ENCODE data around the gene TRRAP. TPM values are rescaled to one million over a fixed set of nuclear protein-coding genes. Genes with fewer than 3 reads are reported as not detected.

Gene TRRAP
- total RNA-seq, 8 experiments from 2014 or later, result 11.7 to 55.6 (median 22.7) TPM

- in situ Hi-C loops (cut with MboI; ENCODE audit: low pct_unique_long_range_greater_than_20kb in 2 of 9, low sequenced_read_pairs in 9 of 9, unreplicated experiment in 9 of 9), result no loop called here
- no peaks in the 10 kb centered on the region for H3K4me1 ChIP-seq (replicated peaks in 1 of 2)
- no peak overlapping the region for H3K4me3 ChIP-seq
- H3K27ac ChIP-seq, result no peak overlapping the region
- peak in 1 of 8 experiments; percentile 44 for ATAC-seq (replicated peaks in 6 of 8)
These were observed 35.3 kb downstream of the TRRAP start for GRCh38 chr7:98913612-98914011.

- in situ Hi-C loops (cut with MboI; ENCODE audit: low pct_unique_long_range_greater_than_20kb in 2 of 9, low sequenced_read_pairs in 9 of 9, unreplicated experiment in 9 of 9), result no loop called here
- H3K4me1 ChIP-seq (replicated peaks in 1 of 2), result no peaks in the 10 kb centered on the region
- 60 to 100% (median 94%) methylated on average over 1 to 11 of the region's 12 CpGs; no CpG with 5 or more reads in 4 of the 10 experiments for WGBS, 10 experiments
These were observed 39.0 kb downstream of the TRRAP start for GRCh38 chr7:98917331-98917730.

GRCh38 chr7:98921608-98922372 lies 43.5 kb downstream of the TRRAP start:
- ATAC-seq (replicated peaks in 6 of 8), result no peak
- Histone ChIP-seq H3K27ac (no peak overlapping the region), H3K4me1 (replicated peaks in 1 of 2) (no peaks in the 10 kb centered on the region), H3K4me3 (no peak overlapping the region)
- in situ Hi-C loops (cut with MboI; ENCODE audit: low pct_unique_long_range_greater_than_20kb in 2 of 9, low sequenced_read_pairs in 9 of 9, unreplicated experiment in 9 of 9), result no loop called here
- 80 to 100% (median 99%) methylated on average over 1 to 14 of the region's 25 CpGs; no CpG with 5 or more reads in 2 of the 10 experiments for WGBS, 10 experiments

More at GRCh38 chr7:98917331-98917730, 39.0 kb downstream of the TRRAP start:
- ATAC-seq (replicated peaks in 6 of 8), result no peak
- Histone ChIP-seq H3K27ac (no peak overlapping the region), H3K4me3 (no peak overlapping the region)

GRCh38 chr7:98922392-98923187 lies 44.3 kb downstream of the TRRAP start:
- in situ Hi-C loops (cut with MboI; ENCODE audit: low pct_unique_long_range_greater_than_20kb in 2 of 9, low sequenced_read_pairs in 9 of 9, unreplicated experiment in 9 of 9), result no loop called here
- H3K27ac ChIP-seq, result no peak overlapping the region
- no peaks in the 10 kb centered on the region for H3K4me1 ChIP-seq (replicated peaks in 1 of 2)
- ATAC-seq (replicated peaks in 6 of 8), result peak in 5 of 8 experiments; percentile 61 to 96 (median 90)
- WGBS, 10 experiments, result 20 to 100% (median 92%) methylated on average over 1 to 7 of the region's 12 CpGs
- no peak overlapping the region for H3K4me3 ChIP-seq

GRCh38 chr7:98923512-98923911 lies 45.2 kb downstream of the TRRAP start:
- H3K4me3 ChIP-seq, result no peak overlapping the region
- no peaks in the 10 kb centered on the region for H3K4me1 ChIP-seq (replicated peaks in 1 of 2)
- ATAC-seq (replicated peaks in 6 of 8), result no peak
- in situ Hi-C loops (cut with MboI; ENCODE audit: low pct_unique_long_range_greater_than_20kb in 2 of 9, low sequenced_read_pairs in 9 of 9, unreplicated experiment in 9 of 9), result no loop called here
- WGBS, 10 experiments, result 86 to 100% (median 94%) methylated on average over 1 to 5 of the region's 5 CpGs; no CpG with 5 or more reads in 3 of the 10 experiments
- no peak overlapping the region for H3K27ac ChIP-seq

GRCh38 chr7:98927125-98927524 lies 48.8 kb downstream of the TRRAP start:
- in situ Hi-C loops (cut with MboI; ENCODE audit: low pct_unique_long_range_greater_than_20kb in 2 of 9, low sequenced_read_pairs in 9 of 9, unreplicated experiment in 9 of 9), result no loop called here
- WGBS, 10 experiments, result 93 to 100% (median 100%) methylated on average over 1 to 12 of the region's 15 CpGs; no CpG with 5 or more reads in 3 of the 10 experiments
- no peak overlapping the region for H3K27ac ChIP-seq
- ATAC-seq (replicated peaks in 6 of 8), result no peak
- no peaks in the 10 kb centered on the region for H3K4me1 ChIP-seq (replicated peaks in 1 of 2)
- no peak overlapping the region for H3K4me3 ChIP-seq

GRCh38 chr7:98930464-98930863 lies 52.1 kb downstream of the TRRAP start:
- no peak overlapping the region for H3K27ac ChIP-seq
- no peaks in the 10 kb centered on the region for H3K4me1 ChIP-seq (replicated peaks in 1 of 2)
- ATAC-seq (replicated peaks in 6 of 8), result peak in 1 of 8 experiments; percentile 48
- in situ Hi-C loops (cut with MboI; ENCODE audit: low pct_unique_long_range_greater_than_20kb in 2 of 9, low sequenced_read_pairs in 9 of 9, unreplicated experiment in 9 of 9), result no loop called here
- no peak overlapping the region for H3K4me3 ChIP-seq
- WGBS, 10 experiments, result 79 to 100% (median 98%) methylated on average over 1 to 5 of the region's 10 CpGs; no CpG with 5 or more reads in 4 of the 10 experiments

GRCh38 chr7:98930921-98931320 lies 52.6 kb downstream of the TRRAP start:
- in situ Hi-C loops (cut with MboI; ENCODE audit: low pct_unique_long_range_greater_than_20kb in 2 of 9, low sequenced_read_pairs in 9 of 9, unreplicated experiment in 9 of 9), result no loop called here
- no peaks in the 10 kb centered on the region for H3K4me1 ChIP-seq (replicated peaks in 1 of 2)
- 88 to 100% (median 100%) methylated on average over 1 to 3 of the region's 3 CpGs; no CpG with 5 or more reads in 3 of the 10 experiments for WGBS, 10 experiments
- ATAC-seq (replicated peaks in 6 of 8), result no peak
- H3K27ac ChIP-seq, result no peak overlapping the region
- no peak overlapping the region for H3K4me3 ChIP-seq

GRCh38 chr7:98933321-98933720 lies 55.0 kb downstream of the TRRAP start:
- in situ Hi-C loops (cut with MboI; ENCODE audit: low pct_unique_long_range_greater_than_20kb in 2 of 9, low sequenced_read_pairs in 9 of 9, unreplicated experiment in 9 of 9), result no loop called here
- no peak for ATAC-seq (replicated peaks in 6 of 8)
- H3K4me3 ChIP-seq, result no peak overlapping the region
- 80 to 100% (median 91%) methylated on average over 1 to 7 of the region's 13 CpGs; no CpG with 5 or more reads in 3 of the 10 experiments for WGBS, 10 experiments
- no peaks in the 10 kb centered on the region for H3K4me1 ChIP-seq (replicated peaks in 1 of 2)
- no peak overlapping the region for H3K27ac ChIP-seq

- no peak for ATAC-seq (replicated peaks in 6 of 8)
- WGBS, 10 experiments, result 94 to 100% (median 95%) methylated on average over 3 of the region's 3 CpGs; no CpG with 5 or more reads in 7 of the 10 experiments
- in situ Hi-C loops (cut with MboI; ENCODE audit: low pct_unique_long_range_greater_than_20kb in 2 of 9, low sequenced_read_pairs in 9 of 9, unreplicated experiment in 9 of 9), result no loop called here
- Histone ChIP-seq H3K4me1 (replicated peaks in 1 of 2) (no peaks in the 10 kb centered on the region), H3K27ac (no peak overlapping the region), H3K4me3 (no peak overlapping the region)
These were observed 55.9 kb downstream of the TRRAP start for GRCh38 chr7:98934267-98934666.

- Histone ChIP-seq H3K27ac (no peak overlapping the region), H3K4me1 (replicated peaks in 1 of 2) (no peaks in the 10 kb centered on the region), H3K4me3 (no peak overlapping the region)
- peak in 1 of 8 experiments; percentile 59 for ATAC-seq (replicated peaks in 6 of 8)
- in situ Hi-C loops (cut with MboI; ENCODE audit: low pct_unique_long_range_greater_than_20kb in 2 of 9, low sequenced_read_pairs in 9 of 9, unreplicated experiment in 9 of 9), result no loop called here
- WGBS, 10 experiments, result 43 to 100% (median 75%) methylated on average over 1 to 2 of the region's 2 CpGs; no CpG with 5 or more reads in 2 of the 10 experiments
These were observed 57.5 kb downstream of the TRRAP start for GRCh38 chr7:98935811-98936210.

GRCh38 chr7:98943336-98943735 lies 65.0 kb downstream of the TRRAP start:
- Histone ChIP-seq H3K27ac (no peak overlapping the region), H3K4me1 (replicated peaks in 1 of 2) (no peaks in the 10 kb centered on the region), H3K4me3 (no peak overlapping the region)
- no peak for ATAC-seq (replicated peaks in 6 of 8)
- 29 to 94% (median 81%) methylated on average over 3 to 6 of the region's 6 CpGs; no CpG with 5 or more reads in 1 of the 10 experiments for WGBS, 10 experiments
- in situ Hi-C loops (cut with MboI; ENCODE audit: low pct_unique_long_range_greater_than_20kb in 2 of 9, low sequenced_read_pairs in 9 of 9, unreplicated experiment in 9 of 9), result no loop called here

- Histone ChIP-seq H3K27ac (no peak overlapping the region), H3K4me3 (no peak overlapping the region), H3K4me1 (replicated peaks in 1 of 2) (no peaks in the 10 kb centered on the region)
- 49 to 100% (median 90%) methylated on average over 1 to 4 of the region's 4 CpGs; no CpG with 5 or more reads in 3 of the 10 experiments for WGBS, 10 experiments
- ATAC-seq (replicated peaks in 6 of 8), result no peak
- in situ Hi-C loops (cut with MboI; ENCODE audit: low pct_unique_long_range_greater_than_20kb in 2 of 9, low sequenced_read_pairs in 9 of 9, unreplicated experiment in 9 of 9), result no loop called here
These were observed 66.1 kb downstream of the TRRAP start for GRCh38 chr7:98944386-98944785.
